Esophagus squamous epithelium (tissue), 4 donors: Measurements from ENCODE around the gene NPHP1.

Experiments used
- CTCF ChIP-seq, 6 experiments: fragments of 450-650 bp in 4 of 6; fragments of 200-600 bp in 2 of 6; sonication (generic) in 2 of 6; IDR thresholded peaks; one replicate each; pipeline ENCODE4 v1.5.1; 2016 to 2019; ENCODE audit warnings: antibody characterized with exemption in 6 of 6, mild to moderate bottlenecking in 4 of 6, moderate library complexity in 4 of 6
- POLR2A ChIP-seq, 4 donors: fragments of 450-650 bp; IDR thresholded peaks; one replicate each; pipeline ENCODE4 v1.6.1; 2017; ENCODE audit warnings: antibody characterized with exemption in 4 of 4, mild to moderate bottlenecking in 4 of 4, moderate library complexity in 3 of 4

- TF ChIP-seq CTCF (IDR thresholded peaks at IDR 0.05) (no peak), POLR2A (IDR thresholded peaks at IDR 0.05) (no peak)
These were observed 101.5 kb downstream of the NPHP1 start for GRCh38 chr2:110103061-110103961.
